IPS-18a (cell line): ENCODE measurements around the gene MARCHF10.
"Not testable (repeated sequence)": the region's sequence is repeated elsewhere in the genome, so short reads cannot be mapped to it uniquely, and the experiment has no call there.

Source experiments
- H3K27ac ChIP-seq: one replicate; pipeline ENCODE4 v1.5.1; 2013; ENCODE audit warnings: low read length
- H3K27me3 ChIP-seq: one replicate; pipeline ENCODE4 v1.6.1; 2013; ENCODE audit warnings: mild to moderate bottlenecking, low read length; ENCODE audit not compliant: control insufficient read depth, insufficient read depth
- H3K36me3 ChIP-seq: one replicate; pipeline ENCODE4 v1.6.1; 2013; ENCODE audit warnings: low read depth, low read length; ENCODE audit not compliant: control insufficient read depth
- H3K4me1 ChIP-seq: one replicate; pipeline ENCODE4 v1.6.1; 2013; ENCODE audit warnings: low read depth, low read length; ENCODE audit not compliant: control insufficient read depth
- H3K4me3 ChIP-seq: one replicate; pipeline ENCODE4 v1.5.1; 2013; ENCODE audit warnings: low read length
- H3K9ac ChIP-seq: one replicate; pipeline ENCODE4 v1.6.1; 2013; ENCODE audit warnings: mild to moderate bottlenecking, low read length, moderate library complexity
- H3K9me3 ChIP-seq: one replicate; pipeline ENCODE4 v1.6.1; 2013; ENCODE audit warnings: low read depth, low read length; ENCODE audit not compliant: control insufficient read depth

Gene MARCHF10

DNA sequence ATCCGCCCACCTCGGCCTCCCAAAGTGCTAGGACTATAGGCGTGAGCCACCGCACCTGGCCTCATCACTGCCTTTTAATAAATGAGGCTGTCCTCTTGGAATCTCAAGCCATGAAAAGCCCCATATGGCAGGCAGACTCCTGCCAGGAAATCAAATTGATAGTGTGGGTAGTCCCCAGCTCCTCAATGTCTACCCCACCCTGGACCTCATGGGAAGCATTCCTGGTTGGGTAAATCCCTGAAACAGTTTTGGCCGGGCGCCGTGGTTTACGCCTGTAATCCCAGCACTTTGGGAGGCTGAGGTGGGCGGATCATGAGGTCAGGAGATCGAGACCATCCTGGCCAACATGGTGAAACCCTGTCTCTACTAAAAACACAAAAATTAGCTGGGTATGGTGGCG, 109.7 kb downstream of the MARCHF10 start:
- H3K27ac ChIP-seq, H3K36me3 ChIP-seq, H3K9ac ChIP-seq, H3K9me3 ChIP-seq, H3K27me3 ChIP-seq, H3K4me3 ChIP-seq: not testable (repeated sequence)
- peaks cover 13% of the 10 kb centered on the region for H3K4me1 ChIP-seq

DNA sequence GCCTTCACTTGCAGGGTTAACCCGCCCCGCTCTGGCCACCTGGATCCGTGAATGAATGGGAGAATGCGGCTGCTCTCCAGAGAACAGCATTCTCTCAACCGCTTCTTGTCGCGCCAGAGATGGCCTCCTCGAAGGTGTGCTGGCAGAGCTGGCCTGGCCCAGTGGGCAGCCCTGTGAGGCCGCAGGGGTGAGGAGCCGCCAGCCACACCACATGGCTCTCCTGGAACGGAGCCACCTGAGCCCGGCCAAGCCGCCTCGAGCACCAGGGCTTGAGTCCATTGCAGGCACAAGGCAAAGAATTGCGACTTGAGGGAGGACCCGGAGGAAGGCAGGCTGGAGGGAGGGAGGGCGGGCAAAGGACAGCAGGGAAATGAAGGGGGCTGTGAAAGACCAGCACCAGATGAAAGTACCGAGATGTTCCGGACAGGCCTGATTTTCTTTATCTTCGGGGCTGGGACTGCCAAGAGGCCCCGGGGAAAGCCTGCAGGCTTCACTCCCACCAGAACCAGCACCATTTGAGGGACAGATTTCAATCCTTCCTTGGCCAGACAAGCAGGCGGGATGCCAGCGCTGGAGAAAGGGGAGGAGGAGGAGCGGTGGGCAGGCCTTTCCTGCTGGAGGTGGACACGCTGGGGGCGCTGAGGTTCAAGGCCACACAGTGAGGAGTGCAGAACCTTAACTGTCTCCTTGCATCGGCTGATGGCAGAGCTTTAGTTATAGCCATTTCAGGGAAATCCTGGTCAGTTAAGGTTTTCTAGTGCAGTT, 111.2 kb downstream of the MARCHF10 start:
- Histone ChIP-seq H3K9me3 (no peaks in the 10 kb centered on the region), H3K27me3 (no peaks in the 10 kb centered on the region), H3K4me1 (peaks cover 10% of the 10 kb centered on the region), H3K36me3 (no peaks in the 10 kb centered on the region), H3K27ac (no peak overlapping the region), H3K9ac (no peak overlapping the region), H3K4me3 (no peak overlapping the region)

- Histone ChIP-seq H3K4me1 (peaks cover 10% of the 10 kb centered on the region), H3K27me3 (no peaks in the 10 kb centered on the region), H3K9ac (no peak overlapping the region), H3K27ac (no peak overlapping the region), H3K4me3 (no peak overlapping the region), H3K9me3 (no peaks in the 10 kb centered on the region), H3K36me3 (no peaks in the 10 kb centered on the region)
Observed at GRCh38 chr17:62696256-62696655, 111.9 kb downstream of the MARCHF10 start.

DNA sequence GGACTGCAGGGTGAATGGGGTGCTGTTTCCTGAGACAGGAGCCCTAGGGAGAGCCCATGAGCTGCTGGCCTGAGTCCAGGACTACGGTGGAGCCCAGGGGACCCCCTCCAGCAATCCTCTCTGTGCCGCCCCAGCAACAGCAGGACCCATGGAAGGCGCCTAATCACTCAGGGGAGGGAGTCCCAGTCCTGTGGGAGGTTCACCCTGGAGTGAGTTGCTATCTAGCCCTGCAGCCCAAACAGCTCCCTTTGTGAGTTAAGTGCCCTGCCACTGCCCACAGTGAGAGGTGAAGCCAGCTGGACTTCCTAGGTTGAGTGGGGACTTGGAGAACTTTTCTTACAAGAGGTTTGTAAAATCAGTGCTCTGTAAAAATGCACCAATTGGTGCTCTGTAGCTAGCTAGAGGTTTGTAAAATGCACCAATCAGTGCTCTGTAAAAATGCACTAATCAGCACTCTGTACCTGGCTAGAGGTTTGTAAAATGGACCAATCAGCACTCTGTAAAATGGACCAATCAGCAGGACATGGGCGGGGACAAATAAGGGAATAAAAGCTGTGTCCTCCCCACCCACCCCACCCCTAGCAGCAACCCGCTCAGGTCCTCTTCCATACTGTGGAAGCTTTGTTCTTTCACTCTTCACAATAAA, 112.9 kb downstream of the MARCHF10 start:
- not testable (repeated sequence) for H3K9me3 ChIP-seq, H3K9ac ChIP-seq, H3K27ac ChIP-seq, H3K4me3 ChIP-seq, H3K36me3 ChIP-seq, H3K27me3 ChIP-seq
- H3K4me1 ChIP-seq = peaks cover 10% of the 10 kb centered on the region

DNA sequence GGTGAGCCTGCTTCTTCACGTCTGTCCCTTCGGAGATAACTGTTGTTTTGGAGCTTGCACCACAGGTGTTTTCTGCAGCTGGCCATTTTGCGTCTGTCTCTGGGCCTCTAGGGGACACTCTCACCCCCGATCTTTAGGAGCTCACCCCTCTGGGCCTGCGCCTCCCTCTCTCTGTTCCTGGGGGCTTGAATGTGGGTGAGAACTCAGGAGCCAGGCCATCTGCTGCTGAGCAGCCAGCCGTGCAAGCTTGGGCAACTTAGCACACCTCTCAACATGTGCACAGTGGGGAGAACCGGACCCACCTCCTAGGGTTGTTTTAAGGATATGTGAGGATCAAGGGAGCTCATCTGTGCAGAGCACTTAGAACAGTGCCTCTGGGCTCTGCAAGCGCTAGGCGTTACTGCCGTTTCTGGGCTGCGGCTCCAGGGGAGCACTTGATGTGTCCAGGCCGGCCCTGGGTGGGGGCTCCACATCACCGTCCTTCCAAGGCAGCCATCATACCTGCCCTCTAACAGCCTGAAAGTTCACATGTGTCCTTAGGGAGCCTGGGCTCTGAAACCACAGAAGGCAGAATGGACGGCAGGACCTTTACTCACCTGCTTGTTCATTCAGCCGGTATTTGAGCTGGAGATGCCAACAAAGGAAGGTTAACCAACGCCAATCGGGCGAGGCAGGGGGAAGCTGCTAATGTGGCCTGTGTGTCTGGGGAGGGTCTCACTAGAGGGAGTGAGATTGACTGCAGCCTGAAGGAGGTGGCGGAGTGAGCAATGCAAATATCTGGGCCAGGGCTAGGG, 114.3 kb downstream of the MARCHF10 start:
- Histone ChIP-seq H3K9ac (no peak overlapping the region), H3K4me3 (no peak overlapping the region), H3K36me3 (no peaks in the 10 kb centered on the region), H3K27me3 (no peaks in the 10 kb centered on the region), H3K27ac (no peak overlapping the region), H3K4me1 (peaks cover 10% of the 10 kb centered on the region), H3K9me3 (no peaks in the 10 kb centered on the region)

- Histone ChIP-seq H3K36me3 (no peaks in the 10 kb centered on the region), H3K27me3 (no peaks in the 10 kb centered on the region), H3K9ac (no peak overlapping the region), H3K27ac (no peak overlapping the region), H3K4me1 (peaks cover 10% of the 10 kb centered on the region), H3K4me3 (no peak overlapping the region), H3K9me3 (no peaks in the 10 kb centered on the region)
Observed at GRCh38 chr17:62692721-62693431, 115.2 kb downstream of the MARCHF10 start.

DNA sequence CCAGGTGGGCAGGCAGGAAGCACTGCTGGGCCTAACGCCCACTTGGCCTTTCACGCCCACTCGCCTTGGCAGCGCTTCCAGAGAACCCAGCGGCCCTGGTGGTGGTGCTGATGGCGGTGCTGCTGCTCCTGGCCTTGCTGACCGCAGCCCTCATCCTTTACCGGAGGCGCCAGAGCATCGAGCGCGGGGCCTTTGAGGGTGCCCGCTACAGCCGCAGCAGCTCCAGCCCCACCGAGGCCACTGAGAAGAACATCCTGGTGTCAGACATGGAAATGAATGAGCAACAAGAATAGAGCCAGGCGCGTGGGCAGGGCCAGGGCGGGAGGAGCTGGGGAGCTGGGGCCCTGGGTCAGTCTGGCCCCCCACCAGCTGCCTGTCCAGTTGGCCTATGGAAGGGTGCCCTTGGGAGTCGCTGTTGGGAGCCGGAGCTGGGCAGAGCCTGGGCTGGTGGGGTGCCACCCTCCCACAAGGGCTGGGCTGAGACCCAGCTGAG, 115.9 kb downstream of the MARCHF10 start:
- Histone ChIP-seq H3K27me3 (no peaks in the 10 kb centered on the region), H3K36me3 (no peaks in the 10 kb centered on the region), H3K9ac (no peak overlapping the region), H3K4me3 (no peak overlapping the region), H3K9me3 (no peaks in the 10 kb centered on the region), H3K4me1 (peaks cover 10% of the 10 kb centered on the region), H3K27ac (no peak overlapping the region)

DNA sequence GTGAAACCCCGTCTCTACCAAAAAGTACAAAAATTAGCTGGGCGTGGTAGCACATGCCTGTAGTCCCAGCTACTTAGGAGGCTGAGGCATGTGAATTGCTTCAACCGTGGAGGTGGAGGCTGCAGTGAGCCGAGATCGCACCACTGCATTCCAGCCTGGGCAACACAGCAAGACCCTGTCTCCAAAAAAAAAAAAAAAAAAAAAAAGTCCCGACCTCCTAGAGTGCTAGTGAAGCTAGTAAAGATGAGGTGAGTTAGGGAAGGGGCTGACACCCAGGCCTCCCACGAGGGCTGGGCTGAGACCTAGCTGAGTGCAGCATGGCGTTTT, 116.6 kb downstream of the MARCHF10 start:
- H3K36me3 ChIP-seq, H3K27ac ChIP-seq, H3K27me3 ChIP-seq, H3K9me3 ChIP-seq, H3K4me3 ChIP-seq, H3K9ac ChIP-seq: not testable (repeated sequence)
- H3K4me1 ChIP-seq = peaks cover 10% of the 10 kb centered on the region

DNA sequence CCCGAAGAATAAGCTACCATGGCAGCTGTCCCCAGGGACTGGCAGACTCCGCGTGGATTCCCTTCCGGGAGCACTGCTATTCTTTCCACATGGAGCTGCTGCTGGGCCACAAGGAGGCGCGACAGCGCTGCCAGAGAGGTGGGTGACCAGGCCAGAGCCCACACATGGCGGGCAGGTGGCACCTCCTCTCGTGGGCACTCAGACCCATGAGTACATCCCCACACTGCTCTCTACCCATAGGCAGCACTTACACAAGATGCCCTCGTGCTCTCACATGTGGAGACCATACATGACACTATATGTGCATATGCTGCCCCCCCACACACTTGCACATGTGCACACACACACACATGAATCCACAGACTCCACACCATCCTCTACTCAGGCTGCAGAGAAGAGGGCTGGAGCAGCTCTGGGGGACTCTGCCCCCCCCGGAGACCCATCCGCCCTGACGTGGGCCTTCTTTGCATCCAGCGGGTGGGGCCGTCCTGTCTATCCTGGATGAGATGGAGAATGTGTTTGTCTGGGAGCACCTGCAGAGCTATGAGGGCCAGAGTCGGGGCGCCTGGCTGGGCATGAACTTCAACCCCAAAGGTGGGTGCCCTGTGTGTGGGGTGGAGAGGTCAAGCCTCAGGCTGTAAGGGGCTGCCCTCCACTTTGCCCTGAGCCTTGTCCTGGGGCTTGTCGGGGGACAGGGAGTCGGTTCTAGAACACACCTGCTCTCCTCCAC, 117.8 kb downstream of the MARCHF10 start:
- Histone ChIP-seq H3K4me3 (no peak overlapping the region), H3K9ac (no peak overlapping the region), H3K4me1 (peaks cover 10% of the 10 kb centered on the region), H3K9me3 (no peaks in the 10 kb centered on the region), H3K27me3 (no peaks in the 10 kb centered on the region), H3K36me3 (no peaks in the 10 kb centered on the region), H3K27ac (no peak overlapping the region)

DNA sequence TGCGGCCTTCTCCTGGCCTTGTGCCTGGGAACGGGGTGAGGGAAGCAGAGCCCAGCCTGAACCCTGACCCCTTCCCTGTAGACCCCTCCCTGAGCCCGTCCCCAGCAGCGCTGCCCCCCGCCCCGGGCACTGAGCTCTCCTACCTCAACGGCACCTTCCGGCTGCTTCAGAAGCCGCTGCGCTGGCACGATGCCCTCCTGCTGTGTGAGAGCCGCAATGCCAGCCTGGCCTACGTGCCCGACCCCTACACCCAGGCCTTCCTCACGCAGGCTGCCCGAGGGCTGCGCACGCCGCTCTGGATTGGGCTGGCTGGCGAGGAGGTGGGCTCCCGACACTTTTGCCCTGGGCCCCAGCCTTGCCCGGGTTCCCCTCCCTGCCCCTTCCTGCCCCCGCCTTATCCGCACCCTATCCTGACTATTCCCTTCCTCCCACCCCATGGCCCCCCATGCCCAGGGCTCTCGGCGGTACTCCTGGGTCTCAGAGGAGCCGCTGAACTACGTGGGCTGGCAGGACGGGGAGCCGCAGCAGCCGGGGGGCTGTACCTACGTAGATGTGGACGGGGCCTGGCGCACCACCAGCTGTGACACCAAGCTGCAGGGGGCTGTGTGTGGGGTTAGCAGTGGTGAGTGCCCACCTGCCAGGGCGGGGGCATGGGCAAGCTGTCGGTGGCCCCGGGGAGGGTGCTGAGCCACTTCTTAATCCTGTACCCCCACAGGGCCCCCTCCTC, 118.5 kb downstream of the MARCHF10 start:
- no peaks in the 10 kb centered on the region for H3K27me3 ChIP-seq
- H3K4me1 ChIP-seq = peaks cover 10% of the 10 kb centered on the region
- H3K36me3 ChIP-seq = no peaks in the 10 kb centered on the region
- H3K9me3 ChIP-seq = no peaks in the 10 kb centered on the region
- no peak overlapping the region for H3K4me3 ChIP-seq
- H3K9ac ChIP-seq = no peak overlapping the region
- H3K27ac ChIP-seq = no peak overlapping the region
